ENCODE data around the gene PGAP1. TPM values are rescaled to one million over a fixed set of nuclear protein-coding genes. Genes with fewer than 3 reads are reported as not detected.
"Not testable (repeated sequence)": the region's sequence is repeated elsewhere in the genome, so short reads cannot be mapped to it uniquely, and the experiment has no call there.

The PGAP1 gene
- total RNA-seq, 4 donors from 2014 or later: 19.4 to 76.3 (median 23.7) TPM

DNA sequence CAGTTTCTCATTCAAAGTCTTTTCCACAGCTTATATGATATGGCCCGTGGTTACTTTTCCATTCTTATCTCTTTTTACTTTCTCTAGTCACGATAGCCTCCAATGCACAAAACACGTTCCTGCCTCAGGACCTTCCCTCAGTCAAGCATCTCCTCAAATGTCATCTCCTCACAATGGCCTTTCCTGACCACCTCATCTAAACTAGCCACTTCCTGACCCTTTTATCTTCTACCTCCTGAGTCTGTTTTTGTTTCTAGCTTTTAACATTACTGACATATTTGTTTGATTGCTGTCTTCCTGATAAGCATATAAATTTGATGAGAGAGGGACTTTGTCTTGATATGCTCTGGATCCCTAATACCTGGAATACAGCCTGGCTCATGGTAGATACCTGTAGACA, 7.6 kb downstream of the PGAP1 start:
- Histone ChIP-seq H3K27me3 (no peaks in the 10 kb centered on the region), H3K36me3 (no peaks in the 10 kb centered on the region), H3K27ac (no peak overlapping the region), H3K4me3 (no peak overlapping the region), H3K9me3 (no peaks in the 10 kb centered on the region), H3K4me1 (no peaks in the 10 kb centered on the region)
- no peak for TF ChIP-seq POLR2A (IDR thresholded peaks at IDR 0.05)
- TF ChIP-seq, protein P1, sequence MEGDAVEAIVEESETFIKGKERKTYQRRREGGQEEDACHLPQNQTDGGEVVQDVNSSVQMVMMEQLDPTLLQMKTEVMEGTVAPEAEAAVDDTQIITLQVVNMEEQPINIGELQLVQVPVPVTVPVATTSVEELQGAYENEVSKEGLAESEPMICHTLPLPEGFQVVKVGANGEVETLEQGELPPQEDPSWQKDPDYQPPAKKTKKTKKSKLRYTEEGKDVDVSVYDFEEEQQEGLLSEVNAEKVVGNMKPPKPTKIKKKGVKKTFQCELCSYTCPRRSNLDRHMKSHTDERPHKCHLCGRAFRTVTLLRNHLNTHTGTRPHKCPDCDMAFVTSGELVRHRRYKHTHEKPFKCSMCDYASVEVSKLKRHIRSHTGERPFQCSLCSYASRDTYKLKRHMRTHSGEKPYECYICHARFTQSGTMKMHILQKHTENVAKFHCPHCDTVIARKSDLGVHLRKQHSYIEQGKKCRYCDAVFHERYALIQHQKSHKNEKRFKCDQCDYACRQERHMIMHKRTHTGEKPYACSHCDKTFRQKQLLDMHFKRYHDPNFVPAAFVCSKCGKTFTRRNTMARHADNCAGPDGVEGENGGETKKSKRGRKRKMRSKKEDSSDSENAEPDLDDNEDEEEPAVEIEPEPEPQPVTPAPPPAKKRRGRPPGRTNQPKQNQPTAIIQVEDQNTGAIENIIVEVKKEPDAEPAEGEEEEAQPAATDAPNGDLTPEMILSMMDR (IDR thresholded peaks at IDR 0.05): no peak
- intact Hi-C loops (cut with DNase I; ENCODE audit: low total_unique reads): no loop called here
- no peak for DNase-seq

DNA sequence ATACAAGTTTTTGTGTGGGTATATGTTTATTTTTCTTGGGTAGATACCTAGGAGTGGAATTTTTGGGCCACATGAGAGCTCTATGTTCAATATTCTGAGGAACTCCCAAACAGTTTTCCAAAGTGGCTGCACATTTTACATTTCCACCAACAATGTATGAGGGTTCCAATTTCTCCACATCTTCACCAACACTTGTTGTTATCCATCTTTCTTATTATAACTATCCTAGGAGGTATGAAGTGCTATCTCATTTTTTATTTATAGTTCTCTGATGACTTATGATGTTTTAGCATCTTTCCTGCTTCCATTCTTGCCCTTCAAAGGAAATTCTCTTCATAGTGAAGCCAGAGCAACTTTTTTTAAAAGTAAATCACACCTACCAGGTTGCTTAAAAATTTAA, 8.7 kb downstream of the PGAP1 start:
- H3K4me1 ChIP-seq: no peaks in the 10 kb centered on the region
- no peak for DNase-seq
- TF ChIP-seq, protein P1 (IDR thresholded peaks at IDR 0.05): no peak
- no peak for TF ChIP-seq POLR2A (IDR thresholded peaks at IDR 0.05)
- intact Hi-C loops (cut with DNase I; ENCODE audit: low total_unique reads): no loop called here
- no peak overlapping the region for H3K4me3 ChIP-seq
- H3K36me3 ChIP-seq: no peaks in the 10 kb centered on the region
- H3K27me3 ChIP-seq: no peaks in the 10 kb centered on the region
- no peak overlapping the region for H3K27ac ChIP-seq
- no peaks in the 10 kb centered on the region for H3K9me3 ChIP-seq

DNA sequence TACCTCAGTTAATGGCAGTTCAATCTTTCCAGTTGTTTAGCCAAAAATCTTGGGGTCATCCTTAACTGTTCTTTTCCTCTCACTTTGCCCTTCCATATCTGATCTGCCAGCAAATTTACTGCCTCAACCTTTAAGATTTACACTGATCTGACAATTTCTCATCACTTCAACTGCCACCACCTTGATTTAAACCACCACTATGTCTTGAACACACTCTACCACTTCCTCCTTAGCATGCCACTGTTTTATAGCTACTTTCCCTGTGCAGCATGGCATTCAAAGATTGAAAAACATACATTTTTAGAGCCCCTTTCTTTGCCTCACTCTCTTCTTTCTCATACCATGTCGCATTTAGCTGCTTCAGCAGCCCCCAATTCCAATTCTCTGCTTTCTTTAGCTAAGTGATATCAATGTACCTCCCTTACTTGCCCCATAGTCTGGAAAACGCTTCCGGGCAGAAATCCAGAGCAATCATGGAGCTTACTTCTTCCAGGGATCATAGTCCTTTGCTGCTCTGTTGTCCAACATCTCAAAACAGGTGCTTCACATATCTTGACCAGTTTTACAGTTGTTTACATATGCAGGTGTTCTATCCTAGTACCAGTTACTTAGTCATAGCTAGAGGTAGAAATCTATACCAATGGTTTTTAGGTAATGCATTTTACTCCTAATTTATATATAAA, 10.9 kb downstream of the PGAP1 start:
- H3K4me3 ChIP-seq: no peak overlapping the region
- no peak overlapping the region for H3K27ac ChIP-seq
- no peaks in the 10 kb centered on the region for H3K4me1 ChIP-seq
- no peaks in the 10 kb centered on the region for H3K9me3 ChIP-seq
- DNase-seq: no peak
- no peaks in the 10 kb centered on the region for H3K27me3 ChIP-seq
- TF ChIP-seq POLR2A (IDR thresholded peaks at IDR 0.05): no peak
- TF ChIP-seq, protein P1 (IDR thresholded peaks at IDR 0.05): no peak
- intact Hi-C loops (cut with DNase I; ENCODE audit: low total_unique reads): no loop called here
- no peaks in the 10 kb centered on the region for H3K36me3 ChIP-seq

DNA sequence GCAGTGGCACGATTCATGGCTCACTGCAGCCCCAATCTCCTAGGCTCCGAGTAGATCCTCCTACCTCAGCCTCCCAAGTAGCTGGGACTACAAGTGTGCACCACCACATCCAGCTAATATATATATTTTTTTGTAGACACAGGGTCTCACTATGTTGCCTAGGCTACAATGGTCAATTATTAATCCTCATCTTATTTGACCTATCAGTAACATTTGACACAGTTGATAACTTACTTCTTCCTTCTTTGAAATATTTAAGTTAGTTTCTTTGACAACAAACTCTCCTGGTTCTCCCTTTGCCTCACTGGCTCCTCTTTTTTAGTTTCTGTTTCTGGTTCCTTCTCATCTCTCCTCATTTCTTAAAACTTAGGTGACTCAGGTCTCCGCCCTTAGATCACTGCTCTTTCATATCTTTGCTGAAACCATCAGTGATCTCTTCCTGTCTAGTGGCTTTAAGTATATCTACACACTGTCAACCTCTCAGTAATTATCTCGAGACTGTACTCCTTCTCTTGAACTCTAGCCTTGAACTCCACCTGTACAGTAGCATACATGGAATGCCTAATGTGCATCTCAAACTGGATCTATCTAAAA, 11.5 kb downstream of the PGAP1 start:
- Histone ChIP-seq H3K27ac (no peak overlapping the region), H3K4me1 (no peaks in the 10 kb centered on the region), H3K4me3 (no peak overlapping the region), H3K36me3 (no peaks in the 10 kb centered on the region), H3K9me3 (no peaks in the 10 kb centered on the region), H3K27me3 (no peaks in the 10 kb centered on the region)
- no peak for TF ChIP-seq POLR2A (IDR thresholded peaks at IDR 0.05)
- DNase-seq: no peak
- intact Hi-C loops (cut with DNase I; ENCODE audit: low total_unique reads): no loop called here

DNA sequence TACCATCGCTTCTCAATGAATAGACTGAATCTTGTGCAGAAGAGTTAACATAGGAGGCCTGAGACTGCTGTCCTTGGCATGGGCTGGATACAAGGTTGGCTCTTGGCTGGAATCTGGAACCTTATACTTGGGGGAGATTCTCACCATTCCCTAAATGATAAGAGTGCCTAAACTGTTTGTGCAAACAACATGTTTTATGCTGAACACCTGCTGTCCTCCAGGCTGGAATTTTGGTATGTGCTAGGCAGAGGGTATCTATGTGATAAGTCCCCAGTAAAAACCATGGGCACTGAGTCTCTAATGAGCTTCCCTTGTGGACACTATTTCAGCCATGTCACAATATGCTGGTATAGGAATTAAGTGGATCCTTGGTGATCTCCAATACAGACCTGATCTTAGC, 12.8 kb downstream of the PGAP1 start:
- no peaks in the 10 kb centered on the region for H3K4me1 ChIP-seq
- no peak overlapping the region for H3K4me3 ChIP-seq
- intact Hi-C loops (cut with DNase I; ENCODE audit: low total_unique reads): no loop called here
- H3K27ac ChIP-seq: no peak overlapping the region
- H3K36me3 ChIP-seq: no peaks in the 10 kb centered on the region
- no peak for TF ChIP-seq POLR2A (IDR thresholded peaks at IDR 0.05)
- TF ChIP-seq, protein P1 (IDR thresholded peaks at IDR 0.05): no peak
- H3K27me3 ChIP-seq: no peaks in the 10 kb centered on the region
- no peaks in the 10 kb centered on the region for H3K9me3 ChIP-seq
- DNase-seq: no peak

DNA sequence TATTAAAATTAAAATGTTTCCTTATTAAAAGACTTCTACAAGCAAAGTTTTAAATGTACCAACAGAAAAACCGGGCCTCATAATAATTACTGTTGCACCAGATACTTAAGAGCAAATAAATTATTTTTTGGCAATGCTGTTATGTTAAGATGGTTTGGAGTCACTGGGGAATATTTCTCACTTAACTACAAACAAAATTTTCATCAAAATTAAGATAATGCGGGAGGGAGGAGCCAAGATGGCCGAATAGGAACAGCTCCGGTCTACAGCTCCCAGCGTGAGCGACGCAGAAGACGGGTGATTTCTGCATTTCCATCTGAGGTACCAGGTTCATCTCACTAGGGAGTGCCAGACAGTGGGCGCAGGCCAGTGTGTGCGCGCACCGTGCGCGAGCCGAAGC, 21.1 kb downstream of the PGAP1 start:
- H3K4me3 ChIP-seq; H3K9me3 ChIP-seq; DNase-seq; H3K4me1 ChIP-seq; H3K27ac ChIP-seq; H3K27me3 ChIP-seq; intact Hi-C loops (cut with DNase I; ENCODE audit: low total_unique reads); H3K36me3 ChIP-seq: not testable (repeated sequence)

Data from uterus (tissue), 4 donors.